Mammary epithelial cell (primary cell): Measurements from ENCODE around the gene STK32B.
"Not testable (repeated sequence)": the region's sequence is repeated elsewhere in the genome, so short reads cannot be mapped to it uniquely, and the experiment has no call there.

Source experiments
- CTCF ChIP-seq, 2 donors: IDR thresholded peaks in 1 of 2; conservative IDR thresholded peaks in 1 of 2; 2 replicates each; pipeline ENCODE4 v1.5.1; 2011 to 2012; ENCODE audit warnings: inconsistent platforms in 2 of 2, low read length in 2 of 2, mild to moderate bottlenecking in 2 of 2, control low read depth in 1 of 2, low read depth in 1 of 2; ENCODE audit not compliant: insufficient read depth in 1 of 2; ENCODE audit errors: extremely low read depth in 1 of 2
- EZH2 ChIP-seq: IDR thresholded peaks from 2 replicates; pipeline ENCODE4 v1.6.1; 2012; ENCODE audit warnings: low read length, inconsistent platforms, borderline replicate concordance

GRCh38 chr4:5250536-5250935, 199.3 kb downstream of the STK32B start:
- TF ChIP-seq CTCF (conservative IDR thresholded peaks at IDR 0.05 in 1 of 2, IDR thresholded peaks at IDR 0.05 in 1 of 2; ENCODE audit: extremely low read depth in 1 of 2, insufficient read depth in 1 of 2, low read depth in 1 of 2, low read length in 2 of 2); EZH2: not testable (repeated sequence)
